Fibroblast of mammary gland (primary cell): ENCODE results near the gene MT1M.

ENCODE experiments used
- DNase-seq: peaks from one replicate; pipeline ENCODE4 v3.0.0-alpha.2; 2010; ENCODE audit warnings: low read depth
- H3K4me3 ChIP-seq: 2 replicates; pipeline ENCODE4 v1.5.1; 2011; ENCODE audit warnings: low read depth, mild to moderate bottlenecking, low read length, moderate library complexity; ENCODE audit not compliant: control insufficient read depth
- CTCF ChIP-seq: conservative IDR thresholded peaks from 2 replicates; pipeline ENCODE4 v1.5.1; 2011; ENCODE audit warnings: low read depth, low read length, inconsistent platforms; ENCODE audit not compliant: control insufficient read depth, insufficient read depth

The MT1M gene

GRCh38 chr16:56628486-56629350, 3.7 kb upstream of the MT1M start:
- H3K4me3 ChIP-seq = no peak overlapping the region
- DNase-seq = peak; percentile 39
- no peak for TF ChIP-seq CTCF

GRCh38 chr16:56629531-56629930, 2.9 kb upstream of the MT1M start:
- DNase-seq = no peak
- no peak overlapping the region for H3K4me3 ChIP-seq
- no peak for TF ChIP-seq CTCF

- no peak for DNase-seq
- no peak for TF ChIP-seq CTCF
- H3K4me3 ChIP-seq = no peak overlapping the region
Observed at GRCh38 chr16:56630134-56630533, 2.3 kb upstream of the MT1M start.

GRCh38 chr16:56631197-56631596, 1.3 kb upstream of the MT1M start:
- no peak for TF ChIP-seq CTCF
- H3K4me3 ChIP-seq = no peak overlapping the region
- no peak for DNase-seq

GRCh38 chr16:56631832-56632155, 665 bp upstream of the MT1M start:
- no peak for DNase-seq
- no peak for TF ChIP-seq CTCF
- H3K4me3 ChIP-seq = peak overlapping the region; percentile 35

GRCh38 chr16:56632848-56633365, 448 bp downstream of the MT1M start:
- no peak for TF ChIP-seq CTCF
- peak overlapping the region; percentile 35 for H3K4me3 ChIP-seq
- DNase-seq = no peak
